Pancreas (tissue), 10 donors: ENCODE measurements around the gene ZCCHC14. TPM values are rescaled to one million over a fixed set of nuclear protein-coding genes. Genes with fewer than 3 reads are reported as not detected.

Source experiments
- ATAC-seq, 4 donors: fragments of 200-7000 bp; cut with Tn5 transposase; one replicate each; pipeline versions ENCODE4 v1.8.0 to v1.9.1; 2020; ENCODE audit warnings: mild to moderate bottlenecking in 4 of 4, moderate library complexity in 4 of 4
- DNase-seq, 6 donors: peaks; one replicate each; pipeline ENCODE4 v3.0.0-alpha.2; 2020
- FAIRE-seq: peaks from 2 replicates; lab custom pipeline; 2012; peaks lifted over from hg19 to GRCh38; lab: Jason Lieb, UNC
- H3K27ac ChIP-seq, 4 donors: fragments of 200-600 bp; sonication (generic); 1 replicate in 3 of 4; 2 replicates in 1 of 4; pipeline versions ENCODE4 v1.5.0 to v1.8.0; 2020
- H3K27me3 ChIP-seq, 4 donors: fragments of 200-600 bp; one replicate each; pipeline ENCODE4 v1.8.0; 2021
- H3K36me3 ChIP-seq, 3 donors: fragments of 200-600 bp; sonication (generic) in 1 of 3; one replicate each; pipeline versions ENCODE4 v1.5.0 to v1.8.0; 2020 to 2021
- H3K4me1 ChIP-seq, 3 donors: fragments of 200-600 bp; one replicate each; pipeline ENCODE4 v1.8.0; 2021
- H3K4me3 ChIP-seq, 4 donors: fragments of 200-600 bp; sonication (generic) in 2 of 4; one replicate each; pipeline versions ENCODE4 v1.5.0 to v1.8.0; 2020 to 2021
- H3K9me3 ChIP-seq, 4 donors: fragments of 200-600 bp; one replicate each; pipeline ENCODE4 v1.8.0; 2021
- CTCF ChIP-seq, 4 donors: fragments of 200-600 bp; sonication (generic) in 3 of 4; IDR thresholded peaks; one replicate each; pipeline versions ENCODE4 v1.5.0 to v1.8.0; 2021; ENCODE audit warnings: antibody characterized with exemption in 4 of 4
- WGBS, 2 donors: extraction: QIAGEN DNeasy Blood & Tissue Kit; methylation state at CpG; one replicate each; pipeline ENCODE4 v1.1.7; 2013; 5-methylcytosine and 5-hydroxymethylcytosine counted together
- intact Hi-C, 3 donors: fragments of 100-400 bp; cut with DNase I; formaldehyde crosslinking; loops; one replicate each; pipeline versions ENCODE4 v1.11.1 to v1.14.2; 2022
- polyA plus RNA-seq, 2 donors: library from polyadenylated mRNA; stranded (reverse); fragments of 200-250 nt; gene quantifications; one replicate each; pipeline ENCODE4 v1.2.3, GENCODE V29; 2013
- total RNA-seq, 6 donors: library from RNA; stranded (reverse); fragmentation: NEBNext Ultra II Directional in 4 of 6; extraction: Animal tissue kit (Norgen Biotek cat#: 25700) in 4 of 6; gene quantifications; one replicate each; pipeline versions ENCODE4 v1.2.1 to v1.2.4, GENCODE V29; 2021 to 2023
- donor health status: healthy with polysubstance abuse.
- donor health status: DM: no; HTN: no; CAD: no; lungs with moderate emphysema.
- donor health status: DM: no; HTN: no; CAD: no.
- donor health status: control.
- donor health status: control.
- donor health status: Bipolar disorder and iron deficiency.
- donor health status: DM: yes; HTN: yes; CAD: no.
- donor health status: DM: no; HTN: no; CAD: no.
- donor health status: DM: no; HTN: no; CAD: no.
- donor health status: DM: yes; HTN: yes; CAD: no.

Gene ZCCHC14
- total and polyA plus RNA-seq, 8 donors, result 10.7 to 20.0 (median 12.8) TPM

DNA sequence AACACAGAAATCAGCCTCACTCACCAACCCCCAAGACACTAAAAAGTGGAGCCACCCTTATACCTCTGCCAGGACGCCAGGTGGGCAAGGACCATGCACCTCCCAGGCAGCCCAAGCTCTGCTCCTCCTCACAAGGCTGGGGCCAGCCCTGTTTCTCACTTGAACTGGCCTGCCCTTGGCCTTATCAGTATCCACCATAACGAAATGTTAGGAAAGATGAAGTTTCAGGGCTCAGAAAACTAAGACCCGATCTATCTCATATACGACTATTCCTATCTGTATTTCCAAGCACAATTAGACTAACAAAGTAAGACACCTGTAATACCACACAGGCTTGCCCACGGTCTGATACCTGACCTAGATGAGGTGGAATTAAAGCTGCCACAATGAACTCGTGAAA lies 116.2 kb downstream of the ZCCHC14 start:
- WGBS, 2 donors, result 66 to 69% methylated on average over 6 of the region's 6 CpGs
- intact Hi-C loops, result no loop called here
- no peaks in the 10 kb centered on the region for H3K27me3 ChIP-seq
- no peak overlapping the region for H3K4me3 ChIP-seq
- no peaks in the 10 kb centered on the region for H3K36me3 ChIP-seq
- no peak for TF ChIP-seq CTCF (IDR thresholded peaks at IDR 0.05)
- ATAC-seq, result peak in 1 of 4 donors; percentile 25
- no peak overlapping the region for H3K27ac ChIP-seq
- no peak for DNase-seq
- no peak for FAIRE-seq
- no peaks in the 10 kb centered on the region for H3K9me3 ChIP-seq
- peaks cover 0 to 12% (median 8%) of the 10 kb centered on the region in 3 donors for H3K4me1 ChIP-seq

- no peaks in the 10 kb centered on the region for H3K9me3 ChIP-seq
- DNase-seq (no peak), ATAC-seq (no peak), FAIRE-seq (no peak)
- no peaks in the 10 kb centered on the region for H3K36me3 ChIP-seq
- WGBS, 2 donors, result 84 to 85% methylated on average over 9 of the region's 9 CpGs
- H3K4me3 ChIP-seq, result no peak overlapping the region
- no peak for TF ChIP-seq CTCF (IDR thresholded peaks at IDR 0.05)
- no peak overlapping the region for H3K27ac ChIP-seq
- intact Hi-C loops, result no loop called here
- H3K4me1 ChIP-seq, result peaks cover 0 to 4% (median 0%) of the 10 kb centered on the region in 3 donors
- H3K27me3 ChIP-seq, result no peaks in the 10 kb centered on the region
Observed at GRCh38 chr16:87375426-87376135, 117.2 kb downstream of the ZCCHC14 start.

DNA sequence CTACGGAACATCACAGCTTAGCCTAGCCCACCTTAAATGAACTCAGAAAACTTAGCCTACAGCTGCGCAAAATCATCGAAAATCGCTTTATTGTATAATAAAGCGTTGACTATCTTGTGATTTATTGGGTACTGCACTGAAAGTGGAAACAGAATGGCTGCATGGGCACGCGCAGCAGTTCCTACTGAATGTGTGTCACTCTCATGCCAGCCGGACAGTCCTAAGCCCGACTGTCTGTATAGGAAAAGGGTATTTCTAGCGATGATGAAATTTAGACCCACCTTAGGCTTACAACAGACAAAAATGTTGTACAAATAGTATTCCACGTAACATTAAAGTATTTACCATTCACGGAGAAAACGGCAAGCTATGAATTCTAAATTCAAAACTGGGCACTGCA lies 118.5 kb downstream of the ZCCHC14 start:
- H3K4me3 ChIP-seq, result no peak overlapping the region
- no peak overlapping the region for H3K27ac ChIP-seq
- no peak for FAIRE-seq
- no peaks in the 10 kb centered on the region for H3K27me3 ChIP-seq
- H3K36me3 ChIP-seq, result no peaks in the 10 kb centered on the region
- intact Hi-C loops, result no loop called here
- H3K9me3 ChIP-seq, result no peaks in the 10 kb centered on the region
- peaks cover 0 to 3% (median 0%) of the 10 kb centered on the region in 3 donors for H3K4me1 ChIP-seq
- DNase-seq, result no peak
- no peak for ATAC-seq
- TF ChIP-seq CTCF (IDR thresholded peaks at IDR 0.05), result no peak
- 95 to 96% methylated on average over 13 of the region's 13 CpGs for WGBS, 2 donors

DNA sequence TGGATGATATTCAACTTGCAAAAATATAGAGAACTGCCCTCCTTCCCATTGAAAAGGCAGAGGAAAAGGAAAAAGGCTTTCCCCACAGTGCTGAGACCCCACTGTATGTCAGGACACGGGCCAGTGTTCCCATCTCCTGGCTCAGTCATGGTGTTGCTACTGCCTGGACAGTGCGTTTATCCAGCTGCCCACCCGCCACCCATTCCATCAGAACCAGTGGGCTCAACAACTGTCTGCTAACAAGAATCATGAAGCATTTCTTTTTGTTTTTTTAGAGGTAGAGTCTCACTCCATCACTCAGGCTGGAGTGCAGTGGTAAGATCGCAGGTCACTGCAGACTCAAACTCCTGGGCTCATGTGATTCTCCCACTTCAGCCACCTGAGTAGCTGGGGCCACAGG lies 120.5 kb downstream of the ZCCHC14 start:
- H3K4me3 ChIP-seq, result no peak overlapping the region
- H3K9me3 ChIP-seq, result no peaks in the 10 kb centered on the region
- no peaks in the 10 kb centered on the region for H3K4me1 ChIP-seq
- intact Hi-C loops, result no loop called here
- 93 to 94% methylated on average over 4 of the region's 4 CpGs for WGBS, 2 donors
- no peak for TF ChIP-seq CTCF (IDR thresholded peaks at IDR 0.05)
- no peak for ATAC-seq
- no peaks in the 10 kb centered on the region for H3K27me3 ChIP-seq
- H3K36me3 ChIP-seq, result no peaks in the 10 kb centered on the region
- no peak overlapping the region for H3K27ac ChIP-seq
- FAIRE-seq, result no peak
- DNase-seq, result no peak

DNA sequence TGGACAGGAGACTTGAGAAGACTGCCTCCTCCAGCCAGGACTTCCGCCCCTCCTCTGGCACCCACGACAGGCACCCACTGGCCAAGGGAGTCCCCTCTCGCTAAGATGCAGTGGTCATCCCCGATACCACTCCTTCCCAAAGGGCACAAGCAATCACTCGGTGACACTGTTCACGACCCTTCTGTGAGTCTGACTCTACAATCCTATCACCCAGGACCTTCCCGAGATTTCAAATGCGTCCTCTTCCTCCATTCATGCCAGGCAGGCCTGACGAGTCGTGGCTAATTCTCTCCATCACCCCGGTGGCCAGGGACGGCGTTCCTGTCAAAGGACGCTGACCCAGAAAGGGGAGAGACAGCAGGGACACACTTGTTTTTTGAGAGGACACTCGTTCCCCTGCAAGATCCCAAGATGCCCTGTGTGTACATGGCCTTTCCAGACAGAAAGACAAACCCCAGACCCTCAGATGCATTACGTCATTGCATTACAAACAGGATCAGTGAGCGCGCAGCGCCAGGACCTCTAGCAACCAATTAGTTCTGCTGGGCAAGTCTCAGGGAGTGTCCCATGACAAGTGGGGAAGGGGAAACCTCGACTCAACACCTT lies 121.5 kb downstream of the ZCCHC14 start:
- 82 to 85% methylated on average over 20 of the region's 20 CpGs for WGBS, 2 donors
- intact Hi-C loops, result no loop called here
- H3K27ac ChIP-seq, result no peak overlapping the region
- TF ChIP-seq CTCF (IDR thresholded peaks at IDR 0.05), result no peak
- H3K36me3 ChIP-seq, result no peaks in the 10 kb centered on the region
- H3K27me3 ChIP-seq, result no peaks in the 10 kb centered on the region
- DNase-seq, result no peak
- no peaks in the 10 kb centered on the region for H3K4me1 ChIP-seq
- no peaks in the 10 kb centered on the region for H3K9me3 ChIP-seq
- no peak for FAIRE-seq
- ATAC-seq, result no peak
- H3K4me3 ChIP-seq, result no peak overlapping the region
